Right lobe of liver (tissue), 6 donors: ENCODE data around the gene MYNN. TPM values are rescaled to one million over a fixed set of nuclear protein-coding genes. Genes with fewer than 3 reads are reported as not detected.

Source experiments
- ATAC-seq, 4 donors: fragments of 200-7000 bp; cut with Tn5 transposase; one replicate each; pipeline ENCODE4 v1.9.1; 2020; ENCODE audit warnings: mild to moderate bottlenecking in 4 of 4, moderate library complexity in 4 of 4
- DNase-seq, 3 donors: peaks; one replicate each; pipeline ENCODE4 v3.0.0-alpha.2; 2020
- H3K27ac ChIP-seq, 3 donors: fragments of 200-600 bp; one replicate each; pipeline ENCODE4 v1.8.0; 2022
- H3K27me3 ChIP-seq, 2 donors: fragments of 200-600 bp; one replicate each; pipeline ENCODE4 v1.8.0; 2022
- H3K36me3 ChIP-seq, 4 donors: fragments of 200-600 bp; sonication (generic) in 1 of 4; one replicate each; pipeline versions ENCODE4 v1.5.1 to v1.8.0; 2017 to 2022; ENCODE audit warnings: control low read depth in 1 of 4
- H3K4me1 ChIP-seq, 4 donors: fragments of 200-600 bp; sonication (generic) in 1 of 4; one replicate each; pipeline versions ENCODE4 v1.5.1 to v1.8.0; 2017 to 2022; ENCODE audit warnings: control low read depth in 1 of 4
- H3K4me3 ChIP-seq, 3 donors: fragments of 200-600 bp; one replicate each; pipeline ENCODE4 v1.8.0; 2022
- H3K9me3 ChIP-seq, 4 donors: fragments of 200-600 bp; sonication (generic) in 1 of 4; one replicate each; pipeline versions ENCODE4 v1.5.1 to v1.8.0; 2017 to 2022; ENCODE audit warnings: control low read depth in 1 of 4
- CTCF ChIP-seq, 4 donors: fragments of 200-600 bp in 3 of 4; fragments of 450-650 bp in 1 of 4; IDR thresholded peaks; one replicate each; pipeline versions ENCODE4 v1.5.1 to v1.8.0; 2016 to 2022; ENCODE audit warnings: antibody characterized with exemption in 4 of 4, mild to moderate bottlenecking in 2 of 4
- POLR2A ChIP-seq: fragments of 450-650 bp; IDR thresholded peaks from one replicate; pipeline ENCODE4 v1.6.1; 2017; ENCODE audit warnings: antibody characterized with exemption, mild to moderate bottlenecking
- WGBS: methylation state at CpG from one replicate; pipeline ENCODE4 v1.1.6; 2018; ENCODE audit warnings: low coverage, low lambda C conversion rate; ENCODE audit not compliant: insufficient coverage; ENCODE audit errors: missing lambda C conversion rate; 5-methylcytosine and 5-hydroxymethylcytosine counted together
- intact Hi-C, 2 donors: fragments of 100-400 bp; cut with DNase I; formaldehyde crosslinking; loops; one replicate each; pipeline versions ENCODE4 v1.11.2 to v1.14.1; 2022
- total RNA-seq, 6 experiments: library from RNA; depleted of rRNA in 2 of 6; stranded (reverse); fragments of >200 nt in 2 of 6; fragmentation: NEBNext Ultra II Directional in 3 of 6; extraction: Animal tissue kit (Norgen Biotek cat#: 25700) in 3 of 6; gene quantifications; one replicate each; pipeline versions ENCODE4 v1.1.0 to v1.2.4, GENCODE V29; 2016 to 2023
- donor health status: DM: no; HTN: yes; CAD: no.
- donor health status: DM: no; HTN: no; CAD: no.
- donor health status: DM: no; HTN: no; CAD: no.
- donor health status: DM: no; HTN: yes; CAD: no.
- donor health status: DM: no; HTN: yes; CAD: no.

MYNN gene
- total RNA-seq, 6 experiments from 2014 or later: 5.6 to 6.7 (median 5.9) TPM

GRCh38 chr3:169781209-169781855 is 8.1 kb downstream of the MYNN start:
- no peak for TF ChIP-seq CTCF (IDR thresholded peaks at IDR 0.05)
- TF ChIP-seq POLR2A: no peak
- intact Hi-C loops: no loop called here
- ATAC-seq (peak in 1 of 4 donors; percentile 43), DNase-seq (no peak)
- Histone ChIP-seq H3K36me3 (peaks cover 0 to 78% (median 19%) of the 10 kb centered on the region in 4 donors), H3K4me3 (no peak overlapping the region), H3K27me3 (no peaks in the 10 kb centered on the region), H3K4me1 (no peaks in the 10 kb centered on the region), H3K27ac (no peak overlapping the region), H3K9me3 (no peaks in the 10 kb centered on the region)
- 61% methylated on average over 4 of the region's 4 CpGs for WGBS

DNA sequence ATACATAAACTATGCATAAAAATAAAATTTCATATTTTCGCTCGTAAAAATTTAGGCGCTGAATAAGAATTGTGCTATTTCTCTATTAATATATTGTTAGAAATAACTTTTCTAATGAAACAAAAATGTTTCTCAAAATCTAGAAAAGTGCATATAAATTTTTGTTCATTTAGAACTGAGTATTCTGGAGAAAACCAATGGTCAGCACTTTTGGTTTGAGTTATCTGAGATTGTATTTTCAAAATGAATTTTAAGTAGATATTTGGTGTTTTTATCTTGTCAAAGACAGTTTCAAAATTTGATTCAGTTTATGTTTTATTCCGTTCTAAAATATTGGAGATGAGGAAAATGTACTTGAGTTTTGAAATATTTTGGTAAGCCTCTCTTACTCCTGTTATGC is 13.9 kb downstream of the MYNN start:
- no peak for TF ChIP-seq POLR2A
- TF ChIP-seq CTCF (IDR thresholded peaks at IDR 0.05): no peak
- Histone ChIP-seq H3K4me1 (no peaks in the 10 kb centered on the region), H3K36me3 (peaks cover 0 to 41% (median 11%) of the 10 kb centered on the region in 4 donors), H3K27me3 (no peaks in the 10 kb centered on the region), H3K9me3 (no peaks in the 10 kb centered on the region), H3K27ac (no peak overlapping the region), H3K4me3 (no peak overlapping the region)
- ATAC-seq: no peak
- intact Hi-C loops: no loop called here
- 95% methylated on average over 4 of the region's 4 CpGs for WGBS
- DNase-seq: no peak

DNA sequence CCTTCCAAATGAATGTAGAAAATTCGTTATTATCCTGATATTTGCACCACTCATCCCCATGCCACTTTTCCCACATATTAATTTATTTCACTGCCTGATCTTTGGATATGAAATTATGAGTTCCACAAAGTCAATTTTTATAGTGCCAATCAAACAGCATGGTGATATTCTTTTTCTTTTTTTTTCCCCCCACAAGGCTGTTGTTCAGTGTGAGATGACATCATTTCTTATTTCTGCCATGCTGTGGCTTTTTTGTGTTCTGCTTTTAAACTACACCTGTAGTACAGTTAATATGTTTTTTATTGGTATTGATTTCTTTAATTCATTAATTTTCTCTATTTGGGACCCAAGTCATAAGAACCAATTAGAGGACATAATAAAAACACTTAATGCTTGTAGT is 14.6 kb downstream of the MYNN start:
- Histone ChIP-seq H3K27me3 (no peaks in the 10 kb centered on the region), H3K9me3 (no peaks in the 10 kb centered on the region), H3K4me1 (no peaks in the 10 kb centered on the region), H3K36me3 (peaks cover 0 to 35% (median 10%) of the 10 kb centered on the region in 4 donors), H3K4me3 (no peak overlapping the region), H3K27ac (no peak overlapping the region)
- TF ChIP-seq POLR2A (no peak), CTCF (IDR thresholded peaks at IDR 0.05) (no peak)
- intact Hi-C loops: no loop called here
- no peak for ATAC-seq
- no peak for DNase-seq
- 60% methylated on average over 1 of the region's 1 CpG for WGBS

GRCh38 chr3:169790219-169790618 is 17.0 kb downstream of the MYNN start:
- TF ChIP-seq CTCF (IDR thresholded peaks at IDR 0.05) (no peak), POLR2A (no peak)
- ATAC-seq (no peak), DNase-seq (no peak)
- Histone ChIP-seq H3K27me3 (no peaks in the 10 kb centered on the region), H3K4me3 (no peak overlapping the region), H3K36me3 (peaks cover 0 to 21% (median 8%) of the 10 kb centered on the region in 4 donors), H3K9me3 (no peaks in the 10 kb centered on the region), H3K4me1 (no peaks in the 10 kb centered on the region), H3K27ac (no peak overlapping the region)
- intact Hi-C loops: no loop called here
